ENCODE results near the gene DSG2. TPM values are rescaled to one million over a fixed set of nuclear protein-coding genes. Genes with fewer than 3 reads are reported as not detected.
"Not testable (repeated sequence)": the region's sequence is repeated elsewhere in the genome, so short reads cannot be mapped to it uniquely, and the experiment has no call there.

Gene DSG2
- total RNA-seq, 2 donors from 2014 or later = not detected

DNA sequence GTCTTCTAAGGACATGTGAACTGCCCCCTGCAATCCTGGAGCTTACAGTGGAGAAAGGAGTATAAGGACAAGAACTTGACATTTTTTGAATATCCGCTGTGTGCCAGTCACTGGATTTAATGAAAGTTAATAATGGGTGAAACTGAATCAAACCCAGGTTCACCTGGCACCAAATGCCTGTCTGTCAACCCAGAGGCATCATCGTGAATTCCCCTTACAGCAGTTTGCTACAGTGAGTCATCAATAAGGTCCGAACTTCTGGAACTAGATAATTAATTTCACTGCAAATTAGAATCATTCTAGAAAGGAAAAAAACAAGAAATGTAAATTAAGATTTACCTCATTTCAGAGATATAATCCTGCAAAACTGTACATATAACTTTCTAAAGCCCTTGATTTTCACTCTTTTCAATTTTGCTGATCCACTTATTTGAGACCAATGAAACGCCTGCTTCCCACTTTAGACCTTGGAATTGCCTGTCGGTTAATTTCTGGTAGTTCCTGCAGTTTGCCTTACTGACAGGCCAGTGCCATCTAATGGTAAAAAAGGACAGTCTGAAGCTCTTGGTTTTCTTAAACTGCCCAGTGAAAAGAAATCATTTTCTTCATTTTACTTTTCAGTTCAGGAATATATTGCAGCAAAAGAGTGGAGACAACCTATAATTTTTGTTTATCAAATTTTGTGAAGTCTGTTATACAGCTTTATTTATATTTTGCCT is 8.2 kb downstream of the DSG2 start:
- Mint-ChIP-seq H3K36me3 (ENCODE audit: low read depth) (no peaks in the 10 kb centered on the region), H3K27ac (no peak overlapping the region), H3K27me3 (peaks cover 4% of the 10 kb centered on the region), H3K4me1 (no peaks in the 10 kb centered on the region), H3K4me3 (no peak overlapping the region)
- DNase-seq = no peak
- H3K9me3 ChIP-seq (ENCODE audit: control insufficient read depth, low read length, poor library complexity, severe bottlenecking) = no peaks in the 10 kb centered on the region
- no peak for ATAC-seq

DNA sequence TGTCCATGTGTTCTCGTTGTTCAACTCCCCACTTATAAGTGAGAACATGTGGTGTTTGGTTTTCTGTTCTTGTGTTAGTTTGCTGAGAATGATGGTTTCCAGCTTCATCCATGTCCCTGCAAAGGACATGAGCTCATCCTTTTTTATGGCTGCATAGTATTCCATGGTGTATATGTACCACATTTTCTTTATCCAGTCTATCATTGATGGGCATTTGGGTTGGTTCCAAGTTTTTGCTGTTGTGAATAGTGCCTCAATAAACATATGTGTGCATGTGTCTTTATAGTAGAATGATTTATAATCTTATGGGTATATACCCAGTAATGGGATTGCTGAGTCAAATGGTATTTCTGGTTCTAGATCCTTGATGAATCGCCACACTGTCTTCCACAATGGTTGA is 9.1 kb downstream of the DSG2 start:
- DNase-seq; ATAC-seq; H3K36me3 Mint-ChIP-seq (ENCODE audit: low read depth); H3K9me3 ChIP-seq (ENCODE audit: control insufficient read depth, low read length, poor library complexity, severe bottlenecking); H3K4me3 Mint-ChIP-seq; H3K4me1 Mint-ChIP-seq; H3K27ac Mint-ChIP-seq: not testable (repeated sequence)
- H3K27me3 Mint-ChIP-seq = peaks cover 11% of the 10 kb centered on the region

DNA sequence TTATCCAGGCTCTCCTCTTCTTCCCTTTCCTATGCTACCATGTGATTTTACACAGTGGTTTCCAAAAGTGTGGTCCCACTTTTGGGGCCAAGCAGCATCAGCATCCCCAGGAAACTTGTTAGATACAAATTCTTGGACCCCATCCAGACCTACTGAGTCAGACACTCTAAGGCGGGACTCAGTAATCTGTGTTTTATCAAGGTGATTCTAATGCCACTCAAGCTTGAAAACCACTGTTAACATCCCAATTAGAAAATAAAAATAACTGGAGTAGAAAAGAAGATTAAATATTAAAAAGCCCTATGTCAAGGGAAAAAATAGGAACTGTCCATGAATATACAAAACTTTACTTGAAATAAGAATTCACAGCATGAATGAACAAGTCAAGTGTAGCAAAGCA is 10.8 kb downstream of the DSG2 start:
- no peak overlapping the region for H3K4me3 Mint-ChIP-seq
- DNase-seq (no peak), ATAC-seq (no peak)
- H3K36me3 Mint-ChIP-seq (ENCODE audit: low read depth) = no peaks in the 10 kb centered on the region
- H3K4me1 Mint-ChIP-seq = no peaks in the 10 kb centered on the region
- H3K9me3 ChIP-seq (ENCODE audit: control insufficient read depth, low read length, poor library complexity, severe bottlenecking) = no peaks in the 10 kb centered on the region
- peaks cover 20% of the 10 kb centered on the region for H3K27me3 Mint-ChIP-seq
- H3K27ac Mint-ChIP-seq = no peak overlapping the region

DNA sequence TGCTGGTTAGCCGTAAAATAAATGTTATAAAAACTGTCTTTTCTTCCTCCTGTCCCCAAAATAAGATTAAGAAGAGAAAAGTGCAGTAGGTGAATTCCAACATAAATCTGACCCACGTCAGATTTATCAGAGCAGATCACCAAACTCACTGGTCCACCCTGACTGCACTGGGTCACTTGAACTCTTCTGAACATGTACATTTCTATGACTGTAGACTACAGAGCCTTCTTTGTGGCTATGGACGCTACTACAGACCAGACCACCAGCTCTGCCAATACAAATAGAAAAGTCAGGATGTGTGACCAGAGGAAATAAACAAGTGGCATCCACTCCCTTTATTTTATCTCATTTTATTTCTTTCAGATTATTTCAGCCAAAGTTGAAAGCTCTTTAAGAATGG is 11.6 kb downstream of the DSG2 start:
- ATAC-seq (no peak), DNase-seq (no peak)
- H3K27ac Mint-ChIP-seq = no peak overlapping the region
- no peak overlapping the region for H3K4me3 Mint-ChIP-seq
- no peaks in the 10 kb centered on the region for H3K4me1 Mint-ChIP-seq
- H3K36me3 Mint-ChIP-seq (ENCODE audit: low read depth) = no peaks in the 10 kb centered on the region
- no peaks in the 10 kb centered on the region for H3K9me3 ChIP-seq (ENCODE audit: control insufficient read depth, low read length, poor library complexity, severe bottlenecking)
- peaks cover 20% of the 10 kb centered on the region for H3K27me3 Mint-ChIP-seq

DNA sequence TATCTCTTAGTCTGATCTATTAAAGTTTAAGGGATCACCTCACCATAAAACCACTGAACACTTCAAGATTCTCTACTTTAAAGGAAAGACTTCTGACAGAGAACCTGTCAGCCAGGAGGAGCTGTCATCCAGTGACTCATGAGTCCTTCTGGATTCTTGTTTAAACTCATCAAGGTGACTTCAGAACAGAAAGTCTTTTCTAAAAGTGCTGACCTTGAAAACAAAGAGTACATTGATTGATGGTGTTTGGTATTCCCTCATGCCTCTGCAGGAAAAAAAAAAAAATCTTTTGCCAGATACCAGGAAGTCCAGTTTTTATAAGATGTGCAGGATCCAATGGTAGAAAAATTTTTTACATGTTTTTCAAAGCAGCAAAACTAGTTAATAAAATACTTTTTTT is 12.3 kb downstream of the DSG2 start:
- Mint-ChIP-seq H3K27ac (no peak overlapping the region), H3K36me3 (ENCODE audit: low read depth) (no peaks in the 10 kb centered on the region), H3K4me3 (no peak overlapping the region), H3K27me3 (peaks cover 20% of the 10 kb centered on the region), H3K4me1 (no peaks in the 10 kb centered on the region)
- ATAC-seq (no peak), DNase-seq (no peak)
- no peaks in the 10 kb centered on the region for H3K9me3 ChIP-seq (ENCODE audit: control insufficient read depth, low read length, poor library complexity, severe bottlenecking)

DNA sequence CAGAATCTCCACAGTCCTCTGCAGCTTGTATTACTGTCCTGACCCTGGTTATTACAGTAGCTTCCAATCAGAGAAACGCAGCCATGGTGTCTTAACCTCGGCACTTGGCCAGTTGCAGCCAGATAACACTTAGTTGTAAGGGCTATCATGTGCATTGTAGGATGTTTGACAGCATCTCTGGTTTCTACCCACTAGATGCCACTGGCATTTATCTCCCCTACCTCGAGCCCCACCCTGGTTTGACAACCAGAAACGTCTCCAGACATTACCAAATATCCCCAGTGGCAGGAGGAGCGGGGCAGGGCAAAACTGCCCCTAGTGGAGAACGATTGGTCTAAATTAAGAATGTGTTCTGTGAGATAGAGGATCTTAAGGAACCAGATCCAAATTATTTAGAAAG is 13.1 kb downstream of the DSG2 start:
- H3K4me3 Mint-ChIP-seq = no peak overlapping the region
- H3K9me3 ChIP-seq (ENCODE audit: control insufficient read depth, low read length, poor library complexity, severe bottlenecking) = no peaks in the 10 kb centered on the region
- no peak for ATAC-seq
- no peak overlapping the region for H3K27ac Mint-ChIP-seq
- no peak for DNase-seq
- no peaks in the 10 kb centered on the region for H3K36me3 Mint-ChIP-seq (ENCODE audit: low read depth)
- no peaks in the 10 kb centered on the region for H3K4me1 Mint-ChIP-seq
- H3K27me3 Mint-ChIP-seq = peaks cover 20% of the 10 kb centered on the region

DNA sequence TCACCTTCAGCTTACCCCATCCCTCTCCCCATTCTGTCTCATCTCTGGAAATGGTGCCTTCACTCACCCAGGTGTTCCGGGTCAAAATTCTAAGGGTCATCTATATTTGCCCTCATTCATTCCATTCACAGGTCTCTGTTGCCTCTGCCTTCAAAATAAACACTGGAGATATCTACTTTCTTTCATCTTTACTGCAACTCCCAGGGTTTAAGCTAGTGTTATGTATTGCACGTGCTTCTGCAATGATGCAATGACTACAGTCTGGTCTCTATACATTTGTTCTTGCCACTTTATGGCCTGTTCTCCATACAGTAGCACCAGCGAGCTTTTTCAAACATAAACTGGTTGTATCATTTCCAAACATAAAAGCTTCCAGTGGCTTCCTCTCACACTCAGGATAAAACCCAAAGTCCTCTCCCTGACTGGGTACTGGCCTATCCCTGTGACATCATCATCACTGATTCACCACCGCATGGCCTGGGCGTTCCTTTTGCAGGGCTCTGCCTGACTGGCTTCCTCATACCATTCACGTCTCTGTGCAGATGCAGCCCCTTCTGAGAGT is 14.3 kb downstream of the DSG2 start:
- no peaks in the 10 kb centered on the region for H3K36me3 Mint-ChIP-seq (ENCODE audit: low read depth)

DNA sequence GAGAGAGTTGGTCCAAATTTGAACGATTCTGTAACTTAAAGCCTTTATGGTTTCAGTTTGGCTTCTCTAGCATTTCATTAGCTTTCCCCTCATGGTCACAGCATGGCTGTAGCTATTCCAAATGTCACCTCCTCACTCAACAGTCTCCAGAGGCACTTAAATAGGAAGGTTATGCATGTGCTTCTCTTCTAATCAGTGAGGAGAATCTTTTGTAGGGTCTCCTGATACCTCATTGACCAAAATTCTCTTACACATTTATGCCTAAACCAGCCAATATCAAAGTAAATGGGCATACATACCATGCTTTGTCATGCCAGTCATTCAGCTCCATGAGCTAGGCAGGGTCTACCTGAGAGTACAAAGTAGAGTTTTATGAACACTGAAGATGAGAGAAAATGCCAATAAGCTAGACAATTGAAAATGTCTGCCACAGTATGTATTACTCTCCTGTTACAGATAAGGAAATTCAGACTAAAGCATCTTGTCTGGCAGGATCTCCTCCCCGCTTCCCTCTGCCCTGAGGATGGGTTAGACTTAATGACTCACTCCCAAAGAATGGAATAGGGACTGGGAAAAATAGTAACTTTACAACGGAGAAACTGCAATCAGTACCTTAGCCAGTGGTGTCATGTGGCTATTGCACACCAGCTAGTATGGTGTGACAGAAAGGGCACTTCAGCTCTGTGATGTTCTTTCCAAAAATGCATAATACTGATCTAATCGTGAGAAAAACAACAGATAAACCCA is 15.4 kb downstream of the DSG2 start:
- Mint-ChIP-seq H3K4me3 (no peak overlapping the region), H3K4me1 (no peaks in the 10 kb centered on the region), H3K27ac (no peak overlapping the region), H3K36me3 (ENCODE audit: low read depth) (no peaks in the 10 kb centered on the region), H3K27me3 (peaks cover 20% of the 10 kb centered on the region)
- H3K9me3 ChIP-seq (ENCODE audit: control insufficient read depth, low read length, poor library complexity, severe bottlenecking) = no peaks in the 10 kb centered on the region
- DNase-seq (no peak), ATAC-seq (no peak)

More for the DNA sequence above, 14.3 kb downstream of the DSG2 start:
- DNase-seq (no peak), ATAC-seq (no peak)
- no peaks in the 10 kb centered on the region for H3K9me3 ChIP-seq (ENCODE audit: control insufficient read depth, low read length, poor library complexity, severe bottlenecking)
- H3K27me3 Mint-ChIP-seq = peaks cover 20% of the 10 kb centered on the region
- H3K4me1 Mint-ChIP-seq = no peaks in the 10 kb centered on the region
- H3K4me3 Mint-ChIP-seq = no peak overlapping the region
- H3K27ac Mint-ChIP-seq = no peak overlapping the region

DNA sequence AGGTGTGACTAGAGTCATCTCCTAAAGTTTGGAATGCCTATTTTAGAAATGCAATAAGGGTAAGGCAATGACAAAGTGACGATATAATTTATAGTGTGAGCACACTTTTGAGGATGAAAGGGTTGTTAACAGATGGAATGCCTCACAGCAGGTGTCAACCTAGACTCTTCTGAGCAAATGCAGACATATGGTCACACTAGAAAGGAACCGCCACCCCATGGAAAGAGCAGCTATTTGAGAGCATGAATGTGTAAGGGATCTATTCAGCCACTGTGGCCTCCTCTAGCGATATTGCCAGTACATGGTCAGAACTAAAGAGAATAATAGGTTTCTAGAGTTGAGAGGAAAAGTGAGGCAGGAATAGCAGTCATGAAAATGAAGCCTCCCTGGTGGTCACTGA is 18.5 kb downstream of the DSG2 start:
- no peaks in the 10 kb centered on the region for H3K36me3 Mint-ChIP-seq (ENCODE audit: low read depth)
- no peak for DNase-seq
- H3K27me3 Mint-ChIP-seq = peaks cover 16% of the 10 kb centered on the region
- H3K27ac Mint-ChIP-seq = no peak overlapping the region
- no peaks in the 10 kb centered on the region for H3K4me1 Mint-ChIP-seq
- H3K9me3 ChIP-seq (ENCODE audit: control insufficient read depth, low read length, poor library complexity, severe bottlenecking) = no peaks in the 10 kb centered on the region
- no peak overlapping the region for H3K4me3 Mint-ChIP-seq
- no peak for ATAC-seq

DNA sequence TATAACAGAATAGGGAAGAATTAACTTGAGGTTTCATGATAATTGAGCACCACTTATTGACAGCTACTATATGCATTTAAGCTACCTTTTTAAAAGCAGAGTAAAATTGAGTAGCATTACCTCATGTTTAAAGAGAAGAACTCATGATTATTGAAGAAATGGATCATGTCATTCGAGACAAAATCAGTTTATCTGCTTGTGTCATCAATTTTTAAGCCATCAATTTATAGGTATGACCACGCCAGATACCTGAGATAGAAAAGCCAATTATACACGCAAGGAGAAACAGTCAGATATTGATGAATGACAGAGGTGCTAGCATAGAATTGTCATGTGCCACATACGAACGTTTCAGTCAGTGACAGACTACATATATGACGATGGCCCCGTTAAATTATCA is 28.4 kb downstream of the DSG2 start:
- no peak overlapping the region for H3K4me3 Mint-ChIP-seq
- H3K27ac Mint-ChIP-seq = no peak overlapping the region
- peaks cover 23% of the 10 kb centered on the region for H3K27me3 Mint-ChIP-seq
- H3K36me3 Mint-ChIP-seq (ENCODE audit: low read depth) = no peaks in the 10 kb centered on the region
- H3K9me3 ChIP-seq (ENCODE audit: control insufficient read depth, low read length, poor library complexity, severe bottlenecking) = no peaks in the 10 kb centered on the region
- no peak for DNase-seq
- no peaks in the 10 kb centered on the region for H3K4me1 Mint-ChIP-seq
- ATAC-seq = no peak

DNA sequence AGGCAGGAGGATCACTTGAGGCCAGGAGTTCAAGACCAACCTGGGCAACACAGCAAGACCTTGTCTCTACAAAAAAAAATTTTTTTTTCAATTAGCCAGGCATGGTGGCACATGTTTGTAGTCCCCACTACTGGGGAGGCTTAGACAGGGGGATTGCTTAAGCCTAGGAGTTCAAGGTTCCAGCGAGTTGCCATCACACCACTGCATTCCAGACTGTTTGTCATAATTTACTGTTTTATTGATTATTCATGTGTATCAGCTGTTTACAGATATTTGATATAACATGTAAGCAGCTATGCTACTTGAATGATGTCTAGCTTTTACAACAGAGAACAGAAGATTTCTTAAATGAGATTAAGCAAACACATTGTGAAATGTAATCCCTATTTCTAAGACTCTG is 35.3 kb downstream of the DSG2 start:
- no peak overlapping the region for H3K27ac Mint-ChIP-seq
- H3K36me3 Mint-ChIP-seq (ENCODE audit: low read depth) = no peaks in the 10 kb centered on the region
- no peak overlapping the region for H3K4me3 Mint-ChIP-seq
- DNase-seq = no peak
- no peaks in the 10 kb centered on the region for H3K4me1 Mint-ChIP-seq
- H3K27me3 Mint-ChIP-seq = peaks cover 5% of the 10 kb centered on the region
- no peak for ATAC-seq
- H3K9me3 ChIP-seq (ENCODE audit: control insufficient read depth, low read length, poor library complexity, severe bottlenecking) = no peaks in the 10 kb centered on the region

DNA sequence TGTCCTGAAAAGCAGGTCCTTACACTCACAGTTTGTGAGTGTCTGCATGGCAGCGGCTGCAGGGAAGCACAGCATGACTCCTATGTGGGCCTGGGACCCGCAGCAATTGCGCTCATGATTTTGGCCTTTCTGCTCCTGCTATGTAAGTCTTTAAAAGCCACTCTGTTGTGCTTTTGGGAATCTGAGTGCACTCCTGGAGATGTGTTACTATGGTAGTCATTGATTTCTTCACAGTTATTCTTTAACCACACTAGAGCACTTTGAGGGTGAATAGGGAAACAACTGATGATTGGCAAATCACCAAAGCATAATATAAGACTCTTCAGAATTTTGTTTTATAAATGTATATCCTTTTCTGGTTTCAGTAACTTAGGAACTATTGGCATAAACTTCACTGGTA is 40.9 kb downstream of the DSG2 start:
- H3K4me1 Mint-ChIP-seq = no peaks in the 10 kb centered on the region
- DNase-seq = no peak
- H3K4me3 Mint-ChIP-seq = no peak overlapping the region
- no peaks in the 10 kb centered on the region for H3K36me3 Mint-ChIP-seq (ENCODE audit: low read depth)
- peaks cover 10% of the 10 kb centered on the region for H3K27me3 Mint-ChIP-seq
- H3K27ac Mint-ChIP-seq = no peak overlapping the region
- ATAC-seq = no peak
- no peaks in the 10 kb centered on the region for H3K9me3 ChIP-seq (ENCODE audit: control insufficient read depth, low read length, poor library complexity, severe bottlenecking)

DNA sequence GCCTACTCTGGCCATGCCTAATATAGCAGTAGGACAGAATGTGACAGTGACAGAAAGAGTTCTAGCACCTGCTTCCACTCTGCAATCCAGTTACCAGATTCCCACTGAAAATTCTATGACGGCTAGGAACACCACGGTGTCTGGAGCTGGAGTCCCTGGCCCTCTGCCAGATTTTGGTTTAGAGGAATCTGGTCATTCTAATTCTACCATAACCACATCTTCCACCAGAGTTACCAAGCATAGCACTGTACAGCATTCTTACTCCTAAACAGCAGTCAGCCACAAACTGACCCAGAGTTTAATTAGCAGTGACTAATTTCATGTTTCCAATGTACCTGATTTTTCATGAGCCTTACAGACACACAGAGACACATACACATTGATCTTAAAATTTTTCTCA is 48.5 kb downstream of the DSG2 start:
- ATAC-seq = no peak
- peaks cover 16% of the 10 kb centered on the region for H3K27me3 Mint-ChIP-seq
- H3K36me3 Mint-ChIP-seq (ENCODE audit: low read depth) = no peaks in the 10 kb centered on the region
- H3K4me1 Mint-ChIP-seq = no peaks in the 10 kb centered on the region
- no peaks in the 10 kb centered on the region for H3K9me3 ChIP-seq (ENCODE audit: control insufficient read depth, low read length, poor library complexity, severe bottlenecking)
- no peak for DNase-seq
- H3K4me3 Mint-ChIP-seq = no peak overlapping the region
- no peak overlapping the region for H3K27ac Mint-ChIP-seq

DNA sequence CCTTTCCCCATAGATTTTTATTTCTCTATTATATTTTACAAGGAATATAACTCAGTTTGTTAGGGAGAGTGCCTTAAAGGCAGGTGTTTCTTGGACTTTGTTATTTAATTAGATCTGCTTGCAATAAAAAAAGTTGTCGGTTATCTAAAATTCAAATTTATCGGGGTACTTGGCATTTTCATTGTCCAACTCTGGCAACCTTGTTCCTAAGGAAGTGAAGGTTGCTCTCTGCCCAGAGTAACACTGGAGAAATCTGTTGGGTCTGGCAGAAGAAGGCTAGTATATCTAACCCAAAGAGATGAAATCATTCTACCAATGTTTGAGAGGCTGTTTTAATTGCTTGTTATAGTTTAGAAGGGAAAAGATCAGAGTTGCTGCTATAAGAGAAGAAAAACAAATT is 50.9 kb downstream of the DSG2 start:
- ATAC-seq (no peak), DNase-seq (no peak)
- no peaks in the 10 kb centered on the region for H3K4me1 Mint-ChIP-seq
- peaks cover 24% of the 10 kb centered on the region for H3K27me3 Mint-ChIP-seq
- H3K36me3 Mint-ChIP-seq (ENCODE audit: low read depth) = no peaks in the 10 kb centered on the region
- H3K27ac Mint-ChIP-seq = no peak overlapping the region
- no peaks in the 10 kb centered on the region for H3K9me3 ChIP-seq (ENCODE audit: control insufficient read depth, low read length, poor library complexity, severe bottlenecking)
- no peak overlapping the region for H3K4me3 Mint-ChIP-seq
